Endothelial cell of umbilical vein (primary cell): ENCODE data around the gene GOLGA6A.

Experiments used
- EZH2 ChIP-seq: IDR thresholded peaks from 2 replicates; pipeline ENCODE4 v1.6.1; 2012; ENCODE audit warnings: borderline replicate concordance, low read depth, mild to moderate bottlenecking, moderate library complexity, low read length, inconsistent platforms; ENCODE audit not compliant: severe bottlenecking
- FOS ChIP-seq: IDR thresholded peaks from 2 replicates; pipeline ENCODE4 v1.6.1; 2011; ENCODE audit warnings: mild to moderate bottlenecking, low read length, moderate library complexity, borderline replicate concordance; ENCODE audit not compliant: insufficient read depth
- GATA2 ChIP-seq: IDR thresholded peaks from 2 replicates; pipeline ENCODE4 v1.7.0; 2011; ENCODE audit warnings: low read depth, mild to moderate bottlenecking, moderate library complexity, mixed read lengths, low read length; ENCODE audit not compliant: insufficient read length, insufficient read depth
- MYC ChIP-seq: IDR thresholded peaks from one replicate; pipeline ENCODE4 v1.6.1; 2011; ENCODE audit warnings: mild to moderate bottlenecking, low read depth, low read length
- POLR2A ChIP-seq: IDR thresholded peaks from 2 replicates; pipeline ENCODE4 v1.6.1; 2012; ENCODE audit warnings: low read depth, mild to moderate bottlenecking, control low read depth, low read length
- POLR2AphosphoS5 ChIP-seq: IDR thresholded peaks from 2 replicates; pipeline ENCODE4 v1.6.1; 2012; ENCODE audit warnings: low read depth, mild to moderate bottlenecking, control low read depth, low read length, moderate library complexity; ENCODE audit not compliant: insufficient read depth
- TF ChIP-seq, protein P1 (sequence below), 2 donors: IDR thresholded peaks; 1 replicate in 1 of 2; 2 replicates in 1 of 2; pipeline ENCODE4 v1.5.1; 2011; ENCODE audit warnings: low read length in 2 of 2, mild to moderate bottlenecking in 2 of 2, moderate library complexity in 2 of 2, control low read depth in 1 of 2, inconsistent platforms in 1 of 2, low read depth in 1 of 2; ENCODE audit not compliant: insufficient read depth in 1 of 2; ENCODE audit errors: extremely low read depth in 1 of 2
- TF ChIP-seq, protein P2 (sequence below): IDR thresholded peaks from 2 replicates; pipeline ENCODE4 v1.6.1; 2011; ENCODE audit not compliant: insufficient read depth, insufficient read length

- TF ChIP-seq EZH2 (no peak), POLR2AphosphoS5 (no peak), POLR2A (no peak), MYC (no peak), GATA2 (no peak), FOS (no peak)
- TF ChIP-seq, protein P1, sequence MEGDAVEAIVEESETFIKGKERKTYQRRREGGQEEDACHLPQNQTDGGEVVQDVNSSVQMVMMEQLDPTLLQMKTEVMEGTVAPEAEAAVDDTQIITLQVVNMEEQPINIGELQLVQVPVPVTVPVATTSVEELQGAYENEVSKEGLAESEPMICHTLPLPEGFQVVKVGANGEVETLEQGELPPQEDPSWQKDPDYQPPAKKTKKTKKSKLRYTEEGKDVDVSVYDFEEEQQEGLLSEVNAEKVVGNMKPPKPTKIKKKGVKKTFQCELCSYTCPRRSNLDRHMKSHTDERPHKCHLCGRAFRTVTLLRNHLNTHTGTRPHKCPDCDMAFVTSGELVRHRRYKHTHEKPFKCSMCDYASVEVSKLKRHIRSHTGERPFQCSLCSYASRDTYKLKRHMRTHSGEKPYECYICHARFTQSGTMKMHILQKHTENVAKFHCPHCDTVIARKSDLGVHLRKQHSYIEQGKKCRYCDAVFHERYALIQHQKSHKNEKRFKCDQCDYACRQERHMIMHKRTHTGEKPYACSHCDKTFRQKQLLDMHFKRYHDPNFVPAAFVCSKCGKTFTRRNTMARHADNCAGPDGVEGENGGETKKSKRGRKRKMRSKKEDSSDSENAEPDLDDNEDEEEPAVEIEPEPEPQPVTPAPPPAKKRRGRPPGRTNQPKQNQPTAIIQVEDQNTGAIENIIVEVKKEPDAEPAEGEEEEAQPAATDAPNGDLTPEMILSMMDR (IDR thresholded peaks at IDR 0.05; ENCODE audit: extremely low read depth in 1 of 2, insufficient read depth in 1 of 2, low read depth in 1 of 2, low read length in 2 of 2): no peak
- TF ChIP-seq, protein P2, sequence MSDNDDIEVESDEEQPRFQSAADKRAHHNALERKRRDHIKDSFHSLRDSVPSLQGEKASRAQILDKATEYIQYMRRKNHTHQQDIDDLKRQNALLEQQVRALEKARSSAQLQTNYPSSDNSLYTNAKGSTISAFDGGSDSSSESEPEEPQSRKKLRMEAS: no peak
These were observed 44.9 kb downstream of the GOLGA6A start for GRCh38 chr15:74037171-74038117.
